Osteocyte (in vitro differentiated cells): ENCODE measurements around the gene RALGAPB. TPM values are rescaled to one million over a fixed set of nuclear protein-coding genes. Genes with fewer than 3 reads are reported as not detected.
A peak's percentile ranks its signal among the peaks of the same experiment; 100 is the strongest.

Experiments
- DNase-seq: peaks from one replicate; pipeline ENCODE4 v3.0.0; 2021; ENCODE audit warnings: mixed read lengths; ENCODE audit not compliant: unreplicated experiment; ENCODE audit errors: extremely low spot score
- H3K27ac Mint-ChIP-seq: one replicate; pipeline ENCODE4 v1.8.0; 2021; ENCODE audit warnings: mild to moderate bottlenecking, mixed read lengths; ENCODE audit not compliant: unreplicated experiment
- H3K27me3 Mint-ChIP-seq: one replicate; pipeline ENCODE4 v1.8.0; 2021; ENCODE audit warnings: mixed read lengths; ENCODE audit not compliant: unreplicated experiment
- H3K36me3 Mint-ChIP-seq: one replicate; pipeline ENCODE4 v1.8.0; 2021; ENCODE audit warnings: mixed read lengths; ENCODE audit not compliant: unreplicated experiment
- H3K4me1 Mint-ChIP-seq: one replicate; pipeline ENCODE4 v1.8.0; 2021; ENCODE audit warnings: mixed read lengths; ENCODE audit not compliant: unreplicated experiment
- H3K4me3 Mint-ChIP-seq: one replicate; pipeline ENCODE4 v1.8.0; 2021; ENCODE audit warnings: mild to moderate bottlenecking, moderate library complexity, mixed read lengths; ENCODE audit not compliant: unreplicated experiment
- H3K9me3 Mint-ChIP-seq: one replicate; pipeline ENCODE4 v1.8.0; 2021; ENCODE audit warnings: mixed read lengths; ENCODE audit not compliant: unreplicated experiment
- CTCF ChIP-seq: fragments of 200-600 bp; sonication (generic); IDR thresholded peaks from 2 replicates; pipeline ENCODE4 v1.5.0; 2021; ENCODE audit warnings: antibody characterized with exemption, mild to moderate bottlenecking, moderate library complexity
- total RNA-seq: library from RNA; stranded (reverse); gene quantifications from 2 replicates; pipeline ENCODE4 v1.2.1, GENCODE V29; 2021

The RALGAPB gene
- total RNA-seq, 1 donor from 2014 or later = 36.8 TPM

GRCh38 chr20:38441916-38442315 is 30.7 kb upstream of the RALGAPB start:
- H3K4me3 Mint-ChIP-seq = peak overlapping the region; percentile 10
- H3K27ac Mint-ChIP-seq = peak overlapping the region; percentile 54
- H3K36me3 Mint-ChIP-seq = no peaks in the 10 kb centered on the region
- no peaks in the 10 kb centered on the region for H3K9me3 Mint-ChIP-seq
- no peak for DNase-seq
- TF ChIP-seq CTCF = no peak
- H3K27me3 Mint-ChIP-seq = peaks cover 6% of the 10 kb centered on the region
- peaks cover 16% of the 10 kb centered on the region for H3K4me1 Mint-ChIP-seq

GRCh38 chr20:38445381-38445796 is 27.3 kb upstream of the RALGAPB start:
- Mint-ChIP-seq H3K36me3 (peaks cover 11% of the 10 kb centered on the region), H3K4me1 (peaks cover 37% of the 10 kb centered on the region), H3K4me3 (no peak overlapping the region), H3K9me3 (no peaks in the 10 kb centered on the region), H3K27ac (no peak overlapping the region), H3K27me3 (no peaks in the 10 kb centered on the region)
- no peak for TF ChIP-seq CTCF
- no peak for DNase-seq

GRCh38 chr20:38445901-38446425 is 26.7 kb upstream of the RALGAPB start:
- DNase-seq = no peak
- H3K27ac Mint-ChIP-seq = peak overlapping the region; percentile 74
- no peak for TF ChIP-seq CTCF
- peaks cover 17% of the 10 kb centered on the region for H3K36me3 Mint-ChIP-seq
- H3K4me1 Mint-ChIP-seq = peaks cover 37% of the 10 kb centered on the region
- H3K4me3 Mint-ChIP-seq = peak overlapping the region; percentile 80
- no peaks in the 10 kb centered on the region for H3K27me3 Mint-ChIP-seq
- H3K9me3 Mint-ChIP-seq = no peaks in the 10 kb centered on the region

GRCh38 chr20:38446441-38447209 is 26.0 kb upstream of the RALGAPB start:
- DNase-seq = peak; percentile 97
- peaks cover 35% of the 10 kb centered on the region for H3K4me1 Mint-ChIP-seq
- H3K27ac Mint-ChIP-seq = peak overlapping the region; percentile 74
- H3K4me3 Mint-ChIP-seq = peak overlapping the region; percentile 80
- peak; percentile 99 for TF ChIP-seq CTCF
- no peaks in the 10 kb centered on the region for H3K9me3 Mint-ChIP-seq
- H3K27me3 Mint-ChIP-seq = no peaks in the 10 kb centered on the region
- H3K36me3 Mint-ChIP-seq = peaks cover 21% of the 10 kb centered on the region

- Mint-ChIP-seq H3K9me3 (no peaks in the 10 kb centered on the region), H3K27ac (peak overlapping the region; percentile 74), H3K4me1 (peaks cover 29% of the 10 kb centered on the region), H3K36me3 (peaks cover 21% of the 10 kb centered on the region), H3K27me3 (no peaks in the 10 kb centered on the region), H3K4me3 (peak overlapping the region; percentile 80)
- no peak for DNase-seq
- TF ChIP-seq CTCF = no peak
These were observed 25.4 kb upstream of the RALGAPB start for GRCh38 chr20:38447251-38447661.
